ENCODE data around the gene JPT2. TPM values are rescaled to one million over a fixed set of nuclear protein-coding genes. Genes with fewer than 3 reads are reported as not detected.

The JPT2 gene
- total RNA-seq, 2 donors from 2014 or later: 15.5 to 24.4 TPM

GRCh38 chr16:1642148-1642547 is 35.9 kb upstream of the JPT2 start:
- Histone ChIP-seq H3K27me3 (no peaks in the 10 kb centered on the region), H3K4me1 (no peaks in the 10 kb centered on the region), H3K36me3 (replicated peaks in 1 of 2; ENCODE audit: insufficient read depth in 1 of 2, low read depth in 2 of 2) (peaks cover 0 to 15% of the 10 kb centered on the region in 2 donors), H3K4me3 (no peak overlapping the region), H3K27ac (no peak overlapping the region), H3K9me3 (no peaks in the 10 kb centered on the region)
- DNase-seq (no peak), ATAC-seq (no peak)
- WGBS, 2 donors: 87 to 91% methylated on average over 5 of the region's 5 CpGs
- TF ChIP-seq POLR2A (IDR thresholded peaks at IDR 0.05) (no peak), CTCF (IDR thresholded peaks at IDR 0.05) (no peak)
- intact Hi-C loops (cut with DNase I): no loop called here

- Histone ChIP-seq H3K27ac (no peak overlapping the region), H3K4me3 (no peak overlapping the region), H3K36me3 (replicated peaks in 1 of 2; ENCODE audit: insufficient read depth in 1 of 2, low read depth in 2 of 2) (peaks cover 0 to 15% of the 10 kb centered on the region in 2 donors), H3K4me1 (no peaks in the 10 kb centered on the region), H3K9me3 (no peaks in the 10 kb centered on the region), H3K27me3 (no peaks in the 10 kb centered on the region)
- intact Hi-C loops (cut with DNase I): no loop called here
- no peak for TF ChIP-seq CTCF (IDR thresholded peaks at IDR 0.05)
- TF ChIP-seq POLR2A (IDR thresholded peaks at IDR 0.05): no peak
- DNase-seq (no peak), ATAC-seq (no peak)
- WGBS, 2 donors: 92% methylated on average over 11 of the region's 11 CpGs
Observed at GRCh38 chr16:1642753-1643152, 35.3 kb upstream of the JPT2 start.

GRCh38 chr16:1643521-1643920 is 34.6 kb upstream of the JPT2 start:
- WGBS, 2 donors: 88 to 91% methylated on average over 8 to 12 of the region's 12 CpGs

GRCh38 chr16:1645914-1646525 is 32.1 kb upstream of the JPT2 start:
- TF ChIP-seq POLR2A (IDR thresholded peaks at IDR 0.05): no peak
- no peak for TF ChIP-seq CTCF (IDR thresholded peaks at IDR 0.05)
- DNase-seq: no peak
- Histone ChIP-seq H3K4me3 (no peak overlapping the region), H3K27ac (no peak overlapping the region), H3K36me3 (replicated peaks in 1 of 2; ENCODE audit: insufficient read depth in 1 of 2, low read depth in 2 of 2) (peaks cover 0 to 6% of the 10 kb centered on the region in 2 donors), H3K9me3 (no peaks in the 10 kb centered on the region), H3K27me3 (no peaks in the 10 kb centered on the region), H3K4me1 (no peaks in the 10 kb centered on the region)
- ATAC-seq: no peak
- intact Hi-C loops (cut with DNase I): no loop called here
- WGBS, 2 donors: 81 to 83% methylated on average over 13 of the region's 13 CpGs

More at GRCh38 chr16:1643521-1643920, 34.6 kb upstream of the JPT2 start:
- H3K9me3 ChIP-seq: no peaks in the 10 kb centered on the region
- intact Hi-C loops (cut with DNase I): no loop called here
- no peaks in the 10 kb centered on the region for H3K4me1 ChIP-seq
- no peak overlapping the region for H3K27ac ChIP-seq
- no peak overlapping the region for H3K4me3 ChIP-seq
- H3K27me3 ChIP-seq: no peaks in the 10 kb centered on the region
- DNase-seq (no peak), ATAC-seq (no peak)
- TF ChIP-seq CTCF (IDR thresholded peaks at IDR 0.05) (no peak), POLR2A (IDR thresholded peaks at IDR 0.05) (no peak)
- H3K36me3 ChIP-seq (replicated peaks in 1 of 2; ENCODE audit: insufficient read depth in 1 of 2, low read depth in 2 of 2): peaks cover 0 to 9% of the 10 kb centered on the region in 2 donors

GRCh38 chr16:1647856-1648255 is 30.2 kb upstream of the JPT2 start:
- 84 to 88% methylated on average over 13 of the region's 13 CpGs for WGBS, 2 donors
- Histone ChIP-seq H3K36me3 (replicated peaks in 1 of 2; ENCODE audit: insufficient read depth in 1 of 2, low read depth in 2 of 2) (peaks cover 0 to 5% of the 10 kb centered on the region in 2 donors), H3K27me3 (no peaks in the 10 kb centered on the region), H3K4me3 (no peak overlapping the region), H3K9me3 (no peaks in the 10 kb centered on the region), H3K27ac (no peak overlapping the region), H3K4me1 (no peaks in the 10 kb centered on the region)
- DNase-seq (no peak), ATAC-seq (no peak)
- no peak for TF ChIP-seq POLR2A (IDR thresholded peaks at IDR 0.05)
- no peak for TF ChIP-seq CTCF (IDR thresholded peaks at IDR 0.05)
- intact Hi-C loops (cut with DNase I): no loop called here

All from body of pancreas (tissue), 4 donors.